ENCODE data around the gene CNOT4.
A peak's percentile ranks its signal among the peaks of the same experiment; 100 is the strongest.

DNA sequence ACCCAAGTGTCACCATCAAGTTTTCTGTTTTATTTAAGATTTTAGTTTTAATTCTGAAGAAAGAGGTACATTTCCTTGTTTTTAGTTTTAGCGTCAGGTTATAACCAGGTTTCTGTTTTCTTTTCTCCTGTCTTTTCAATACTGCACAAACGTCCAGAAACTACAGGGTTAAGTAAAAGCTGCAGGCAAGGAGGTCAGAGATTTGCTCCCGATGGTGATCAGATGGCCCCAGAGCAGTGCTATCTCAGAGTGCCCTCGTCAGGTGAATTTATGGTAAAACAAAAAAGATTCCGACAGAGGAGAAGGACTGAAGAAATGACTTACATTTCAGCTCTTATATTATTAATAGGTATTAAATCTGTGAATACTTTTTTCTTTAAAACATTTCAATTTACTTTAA lies 148.1 kb downstream of the CNOT4 start:
- TF ChIP-seq USF2 (IDR thresholded peaks at IDR 0.05) (no peak), PBX3 (IDR thresholded peaks at IDR 0.05) (no peak), CEBPB (IDR thresholded peaks at IDR 0.05) (no peak), CBX2 (IDR thresholded peaks at IDR 0.05; ENCODE audit: borderline replicate concordance, low read depth) (no peak), EP300 (IDR thresholded peaks at IDR 0.05) (no peak), POLR2A (IDR thresholded peaks at IDR 0.05; ENCODE audit: low read length) (no peak), RFX5 (IDR thresholded peaks at IDR 0.05) (no peak), RAD21 (conservative IDR thresholded peaks at IDR 0.05 in 1 of 2, IDR thresholded peaks at IDR 0.05 in 1 of 2) (peak in 1 of 2 experiments; percentile 46; a peak in 2 of 5 replicates), BCL3 (IDR thresholded peaks at IDR 0.05) (no peak), GATA3 (IDR thresholded peaks at IDR 0.05; ENCODE audit: borderline replicate concordance) (no peak)
- TF ChIP-seq, protein P1, sequence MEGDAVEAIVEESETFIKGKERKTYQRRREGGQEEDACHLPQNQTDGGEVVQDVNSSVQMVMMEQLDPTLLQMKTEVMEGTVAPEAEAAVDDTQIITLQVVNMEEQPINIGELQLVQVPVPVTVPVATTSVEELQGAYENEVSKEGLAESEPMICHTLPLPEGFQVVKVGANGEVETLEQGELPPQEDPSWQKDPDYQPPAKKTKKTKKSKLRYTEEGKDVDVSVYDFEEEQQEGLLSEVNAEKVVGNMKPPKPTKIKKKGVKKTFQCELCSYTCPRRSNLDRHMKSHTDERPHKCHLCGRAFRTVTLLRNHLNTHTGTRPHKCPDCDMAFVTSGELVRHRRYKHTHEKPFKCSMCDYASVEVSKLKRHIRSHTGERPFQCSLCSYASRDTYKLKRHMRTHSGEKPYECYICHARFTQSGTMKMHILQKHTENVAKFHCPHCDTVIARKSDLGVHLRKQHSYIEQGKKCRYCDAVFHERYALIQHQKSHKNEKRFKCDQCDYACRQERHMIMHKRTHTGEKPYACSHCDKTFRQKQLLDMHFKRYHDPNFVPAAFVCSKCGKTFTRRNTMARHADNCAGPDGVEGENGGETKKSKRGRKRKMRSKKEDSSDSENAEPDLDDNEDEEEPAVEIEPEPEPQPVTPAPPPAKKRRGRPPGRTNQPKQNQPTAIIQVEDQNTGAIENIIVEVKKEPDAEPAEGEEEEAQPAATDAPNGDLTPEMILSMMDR (IDR thresholded peaks at IDR 0.05), result no peak
- TF ChIP-seq, protein P2, sequence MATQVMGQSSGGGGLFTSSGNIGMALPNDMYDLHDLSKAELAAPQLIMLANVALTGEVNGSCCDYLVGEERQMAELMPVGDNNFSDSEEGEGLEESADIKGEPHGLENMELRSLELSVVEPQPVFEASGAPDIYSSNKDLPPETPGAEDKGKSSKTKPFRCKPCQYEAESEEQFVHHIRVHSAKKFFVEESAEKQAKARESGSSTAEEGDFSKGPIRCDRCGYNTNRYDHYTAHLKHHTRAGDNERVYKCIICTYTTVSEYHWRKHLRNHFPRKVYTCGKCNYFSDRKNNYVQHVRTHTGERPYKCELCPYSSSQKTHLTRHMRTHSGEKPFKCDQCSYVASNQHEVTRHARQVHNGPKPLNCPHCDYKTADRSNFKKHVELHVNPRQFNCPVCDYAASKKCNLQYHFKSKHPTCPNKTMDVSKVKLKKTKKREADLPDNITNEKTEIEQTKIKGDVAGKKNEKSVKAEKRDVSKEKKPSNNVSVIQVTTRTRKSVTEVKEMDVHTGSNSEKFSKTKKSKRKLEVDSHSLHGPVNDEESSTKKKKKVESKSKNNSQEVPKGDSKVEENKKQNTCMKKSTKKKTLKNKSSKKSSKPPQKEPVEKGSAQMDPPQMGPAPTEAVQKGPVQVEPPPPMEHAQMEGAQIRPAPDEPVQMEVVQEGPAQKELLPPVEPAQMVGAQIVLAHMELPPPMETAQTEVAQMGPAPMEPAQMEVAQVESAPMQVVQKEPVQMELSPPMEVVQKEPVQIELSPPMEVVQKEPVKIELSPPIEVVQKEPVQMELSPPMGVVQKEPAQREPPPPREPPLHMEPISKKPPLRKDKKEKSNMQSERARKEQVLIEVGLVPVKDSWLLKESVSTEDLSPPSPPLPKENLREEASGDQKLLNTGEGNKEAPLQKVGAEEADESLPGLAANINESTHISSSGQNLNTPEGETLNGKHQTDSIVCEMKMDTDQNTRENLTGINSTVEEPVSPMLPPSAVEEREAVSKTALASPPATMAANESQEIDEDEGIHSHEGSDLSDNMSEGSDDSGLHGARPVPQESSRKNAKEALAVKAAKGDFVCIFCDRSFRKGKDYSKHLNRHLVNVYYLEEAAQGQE (IDR thresholded peaks at IDR 0.05), result no peak
